Measurements from ENCODE around the gene DGKE.

GRCh38 chr17:56830726-56831368, 3.1 kb upstream of the DGKE start:
- no peak for TF ChIP-seq CTCF (IDR thresholded peaks at IDR 0.05)
- TF ChIP-seq POLR2A (IDR thresholded peaks at IDR 0.05; ENCODE audit: low read depth): no peak
- no peak for TF ChIP-seq POLR2AphosphoS5 (IDR thresholded peaks at IDR 0.05)
- TF ChIP-seq EP300 (IDR thresholded peaks at IDR 0.05): no peak
